SK-MEL-5 (cell line): Measurements from ENCODE around the gene INHBC. TPM values are rescaled to one million over a fixed set of nuclear protein-coding genes. Genes with fewer than 3 reads are reported as not detected.

Source experiments
- DNase-seq: peaks from one replicate; pipeline ENCODE4 v3.0.0-alpha.2; 2016; ENCODE audit warnings: low read depth, low spot score
- in situ Hi-C: cut with HindIII; loops from 2 replicates; pipeline ENCODE4 v1.10.0; 2016; ENCODE audit warnings: low sequenced_read_pairs, high pct_unique_total_duplicates, low pct_unique_long_range_greater_than_20kb
- total RNA-seq: library from RNA; depleted of rRNA; stranded (reverse); fragments of >200 nt; shearing (Covaris generic); gene quantifications from 2 replicates; pipeline ENCODE4 v1.2.3, GENCODE V29; 2014

INHBC gene
- total RNA-seq, 1 experiment from 2014 or later = not detected

- in situ Hi-C loops = no loop called here
- DNase-seq = peak; percentile 44
These were observed 26.8 kb downstream of the INHBC start for GRCh38 chr12:57461276-57461916.

- in situ Hi-C loops = no loop called here
- DNase-seq = no peak
These were observed 27.3 kb downstream of the INHBC start for GRCh38 chr12:57461917-57462250.

GRCh38 chr12:57462251-57462911, 27.8 kb downstream of the INHBC start:
- DNase-seq = peak; percentile 95
- in situ Hi-C loops = no loop called here

GRCh38 chr12:57462912-57463253, 28.3 kb downstream of the INHBC start:
- in situ Hi-C loops = no loop called here
- DNase-seq = no peak

GRCh38 chr12:57464569-57464968, 30.0 kb downstream of the INHBC start:
- DNase-seq = no peak
- in situ Hi-C loops = no loop called here

- DNase-seq = no peak
- in situ Hi-C loops = no loop called here
These were observed 30.6 kb downstream of the INHBC start for GRCh38 chr12:57465030-57465746.

GRCh38 chr12:57465747-57466505, 31.3 kb downstream of the INHBC start:
- no peak for DNase-seq
- in situ Hi-C loops = no loop called here

GRCh38 chr12:57467212-57467874, 32.8 kb downstream of the INHBC start:
- DNase-seq = no peak
- in situ Hi-C loops = no loop called here

- DNase-seq = no peak
- in situ Hi-C loops = no loop called here
These were observed 33.3 kb downstream of the INHBC start for GRCh38 chr12:57467915-57468314.

GRCh38 chr12:57469296-57470164, 34.9 kb downstream of the INHBC start:
- DNase-seq = no peak
- in situ Hi-C loops = no loop called here

GRCh38 chr12:57470286-57470969, 35.8 kb downstream of the INHBC start:
- in situ Hi-C loops = no loop called here
- no peak for DNase-seq

- in situ Hi-C loops = no loop called here
- DNase-seq = no peak
These were observed 36.5 kb downstream of the INHBC start for GRCh38 chr12:57470970-57471656.

- DNase-seq = no peak
- in situ Hi-C loops = no loop called here
These were observed 37.1 kb downstream of the INHBC start for GRCh38 chr12:57471661-57472060.

GRCh38 chr12:57472391-57472790, 37.8 kb downstream of the INHBC start:
- DNase-seq = no peak
- in situ Hi-C loops = no loop called here

- in situ Hi-C loops = no loop called here
- DNase-seq = no peak
These were observed 38.8 kb downstream of the INHBC start for GRCh38 chr12:57473392-57473791.

- no peak for DNase-seq
- in situ Hi-C loops = no loop called here
These were observed 39.3 kb downstream of the INHBC start for GRCh38 chr12:57473886-57474285.
